ENCODE results near the gene POC1A.

DNA sequence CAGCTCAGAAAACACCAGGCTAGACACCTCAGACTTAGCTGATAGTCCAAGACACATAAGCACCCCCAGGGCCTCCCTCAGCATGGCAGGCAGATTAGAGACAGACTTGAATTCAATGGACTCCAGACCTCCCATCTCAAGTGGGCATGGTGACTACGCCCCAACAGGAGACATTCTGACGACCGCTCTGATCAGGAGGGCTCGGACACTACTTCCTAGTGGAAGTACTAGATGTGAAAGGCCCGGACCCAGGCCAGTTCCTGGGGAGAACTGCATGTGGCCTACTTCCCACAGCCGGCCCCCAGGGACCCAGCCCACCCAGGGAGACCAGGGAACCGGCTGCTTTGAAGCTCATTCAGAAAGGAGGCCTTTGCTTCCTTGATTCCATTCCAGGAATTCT is 16.9 kb downstream of the POC1A start:
- TF ChIP-seq MTA1 (IDR thresholded peaks at IDR 0.05; ENCODE audit: borderline replicate concordance) = no peak
- TF ChIP-seq, protein P1, sequence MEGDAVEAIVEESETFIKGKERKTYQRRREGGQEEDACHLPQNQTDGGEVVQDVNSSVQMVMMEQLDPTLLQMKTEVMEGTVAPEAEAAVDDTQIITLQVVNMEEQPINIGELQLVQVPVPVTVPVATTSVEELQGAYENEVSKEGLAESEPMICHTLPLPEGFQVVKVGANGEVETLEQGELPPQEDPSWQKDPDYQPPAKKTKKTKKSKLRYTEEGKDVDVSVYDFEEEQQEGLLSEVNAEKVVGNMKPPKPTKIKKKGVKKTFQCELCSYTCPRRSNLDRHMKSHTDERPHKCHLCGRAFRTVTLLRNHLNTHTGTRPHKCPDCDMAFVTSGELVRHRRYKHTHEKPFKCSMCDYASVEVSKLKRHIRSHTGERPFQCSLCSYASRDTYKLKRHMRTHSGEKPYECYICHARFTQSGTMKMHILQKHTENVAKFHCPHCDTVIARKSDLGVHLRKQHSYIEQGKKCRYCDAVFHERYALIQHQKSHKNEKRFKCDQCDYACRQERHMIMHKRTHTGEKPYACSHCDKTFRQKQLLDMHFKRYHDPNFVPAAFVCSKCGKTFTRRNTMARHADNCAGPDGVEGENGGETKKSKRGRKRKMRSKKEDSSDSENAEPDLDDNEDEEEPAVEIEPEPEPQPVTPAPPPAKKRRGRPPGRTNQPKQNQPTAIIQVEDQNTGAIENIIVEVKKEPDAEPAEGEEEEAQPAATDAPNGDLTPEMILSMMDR (IDR thresholded peaks at IDR 0.05 in 2 of 3, conservative IDR thresholded peaks at IDR 0.05 in 1 of 3; ENCODE audit: insufficient read depth in 2 of 3, low read depth in 1 of 3, low read length in 3 of 3) = no peak
- TF ChIP-seq ARHGAP35 (IDR thresholded peaks at IDR 0.05; ENCODE audit: partially characterized antibody) = no peak
- TF ChIP-seq, protein P2, sequence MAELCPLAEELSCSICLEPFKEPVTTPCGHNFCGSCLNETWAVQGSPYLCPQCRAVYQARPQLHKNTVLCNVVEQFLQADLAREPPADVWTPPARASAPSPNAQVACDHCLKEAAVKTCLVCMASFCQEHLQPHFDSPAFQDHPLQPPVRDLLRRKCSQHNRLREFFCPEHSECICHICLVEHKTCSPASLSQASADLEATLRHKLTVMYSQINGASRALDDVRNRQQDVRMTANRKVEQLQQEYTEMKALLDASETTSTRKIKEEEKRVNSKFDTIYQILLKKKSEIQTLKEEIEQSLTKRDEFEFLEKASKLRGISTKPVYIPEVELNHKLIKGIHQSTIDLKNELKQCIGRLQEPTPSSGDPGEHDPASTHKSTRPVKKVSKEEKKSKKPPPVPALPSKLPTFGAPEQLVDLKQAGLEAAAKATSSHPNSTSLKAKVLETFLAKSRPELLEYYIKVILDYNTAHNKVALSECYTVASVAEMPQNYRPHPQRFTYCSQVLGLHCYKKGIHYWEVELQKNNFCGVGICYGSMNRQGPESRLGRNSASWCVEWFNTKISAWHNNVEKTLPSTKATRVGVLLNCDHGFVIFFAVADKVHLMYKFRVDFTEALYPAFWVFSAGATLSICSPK (IDR thresholded peaks at IDR 0.05; ENCODE audit: borderline replicate concordance) = no peak
- no peak for TF ChIP-seq BRF1 (IDR thresholded peaks at IDR 0.05; ENCODE audit: borderline replicate concordance, extremely low read depth, insufficient read length)
- TF ChIP-seq MAZ (CRISPR knock-in tag; conservative IDR thresholded peaks at IDR 0.05 in 1 of 2, IDR thresholded peaks at IDR 0.05 in 1 of 2) = no peak

Data from K562 (cell line).